Activated CD8-positive, alpha-beta memory T cell treated with anti-CD3 and anti-CD28 coated beads, Interleukin-2, amount 50 U/mL, for 4 hours (primary cell): Measurements from ENCODE around the gene NBPF4.
"Not testable (repeated sequence)": the region's sequence is repeated elsewhere in the genome, so short reads cannot be mapped to it uniquely, and the experiment has no call there.

Source experiments
- DNase-seq: peaks from one replicate; pipeline ENCODE4 v3.0.0-alpha.2; 2020

NBPF4 gene

GRCh38 chr1:108243976-108244375 lies at the start of gene NBPF4:
NBPF4 (minus strand) TSS chr1:108244076; CDS start chr1:108243761, 315 bp downstream.
- DNase-seq: not testable (repeated sequence)

- DNase-seq: not testable (repeated sequence)
Observed at GRCh38 chr1:108282528-108283257, 38.8 kb upstream of the NBPF4 start.

GRCh38 chr1:108272485-108273327 lies 28.8 kb upstream of the NBPF4 start:
- DNase-seq: not testable (repeated sequence)

- not testable (repeated sequence) for DNase-seq
Observed at GRCh38 chr1:108267097-108267496, 23.2 kb upstream of the NBPF4 start.

- DNase-seq: not testable (repeated sequence)
Observed at GRCh38 chr1:108261967-108262366, 18.1 kb upstream of the NBPF4 start.

- DNase-seq: not testable (repeated sequence)
Observed at GRCh38 chr1:108261519-108261918, 17.6 kb upstream of the NBPF4 start.

GRCh38 chr1:108260578-108261259 lies 16.8 kb upstream of the NBPF4 start:
- not testable (repeated sequence) for DNase-seq

GRCh38 chr1:108255426-108255825 lies 11.6 kb upstream of the NBPF4 start:
- DNase-seq: not testable (repeated sequence)

GRCh38 chr1:108239426-108239825 lies 4.5 kb downstream of the NBPF4 start:
- DNase-seq: not testable (repeated sequence)

GRCh38 chr1:108235308-108235707 lies 8.6 kb downstream of the NBPF4 start:
- not testable (repeated sequence) for DNase-seq

GRCh38 chr1:108232183-108232582 lies 11.7 kb downstream of the NBPF4 start:
- DNase-seq: not testable (repeated sequence)

- not testable (repeated sequence) for DNase-seq
Observed at GRCh38 chr1:108229976-108230375, 13.9 kb downstream of the NBPF4 start.

- DNase-seq: not testable (repeated sequence)
Observed at GRCh38 chr1:108227772-108228171, 16.1 kb downstream of the NBPF4 start.

GRCh38 chr1:108226855-108227254 lies 17.0 kb downstream of the NBPF4 start:
- not testable (repeated sequence) for DNase-seq

GRCh38 chr1:108223226-108223625 lies 20.6 kb downstream of the NBPF4 start:
- not testable (repeated sequence) for DNase-seq

GRCh38 chr1:108217515-108218174 lies 26.2 kb downstream of the NBPF4 start:
- not testable (repeated sequence) for DNase-seq

- DNase-seq: not testable (repeated sequence)
Observed at GRCh38 chr1:108217007-108217406, 26.9 kb downstream of the NBPF4 start.

GRCh38 chr1:108216028-108216890 lies 27.6 kb downstream of the NBPF4 start:
- DNase-seq: not testable (repeated sequence)

GRCh38 chr1:108214641-108215465 lies 29.0 kb downstream of the NBPF4 start:
- not testable (repeated sequence) for DNase-seq

GRCh38 chr1:108211014-108211413 lies 32.9 kb downstream of the NBPF4 start:
- no peak for DNase-seq
